ENCODE results near the gene METTL16. TPM values are rescaled to one million over a fixed set of nuclear protein-coding genes. Genes with fewer than 3 reads are reported as not detected.

METTL16 gene
- total RNA-seq, 2 donors from 2014 or later: 16.3 to 23.1 TPM

DNA sequence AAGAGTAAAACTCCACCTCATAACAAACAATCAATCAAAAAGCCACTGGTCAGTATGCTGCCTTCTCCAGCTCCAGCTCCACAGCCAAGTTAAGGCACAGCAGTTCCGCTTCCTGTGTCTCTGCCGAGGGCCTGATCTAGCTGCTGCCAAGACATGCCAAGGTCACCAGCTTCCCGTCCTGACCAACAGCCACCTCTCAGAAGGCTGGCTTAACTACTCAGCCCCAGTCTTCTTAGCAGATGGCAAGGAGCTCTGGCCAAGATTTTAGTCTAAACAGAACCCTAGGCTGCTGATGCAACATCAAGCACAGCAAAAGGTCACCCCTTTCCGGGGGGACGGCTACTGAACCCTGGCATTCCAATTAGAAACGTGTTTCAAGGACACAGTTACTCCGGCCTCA is 93.1 kb downstream of the METTL16 start:
- DNase-seq: no peak
- Histone ChIP-seq H3K9me3 (no peaks in the 10 kb centered on the region), H3K9ac (ENCODE audit: low read depth in 2 of 2, low read length in 2 of 2) (no peak overlapping the region), H3K27me3 (no peaks in the 10 kb centered on the region), H3K27ac (peak overlapping the region; percentile 15), H3K4me1 (no peaks in the 10 kb centered on the region), H3K36me3 (no peaks in the 10 kb centered on the region), H3K4me3 (no peak overlapping the region)
- intact Hi-C loops (cut with DNase I): no loop called here
- TF ChIP-seq, protein P1, sequence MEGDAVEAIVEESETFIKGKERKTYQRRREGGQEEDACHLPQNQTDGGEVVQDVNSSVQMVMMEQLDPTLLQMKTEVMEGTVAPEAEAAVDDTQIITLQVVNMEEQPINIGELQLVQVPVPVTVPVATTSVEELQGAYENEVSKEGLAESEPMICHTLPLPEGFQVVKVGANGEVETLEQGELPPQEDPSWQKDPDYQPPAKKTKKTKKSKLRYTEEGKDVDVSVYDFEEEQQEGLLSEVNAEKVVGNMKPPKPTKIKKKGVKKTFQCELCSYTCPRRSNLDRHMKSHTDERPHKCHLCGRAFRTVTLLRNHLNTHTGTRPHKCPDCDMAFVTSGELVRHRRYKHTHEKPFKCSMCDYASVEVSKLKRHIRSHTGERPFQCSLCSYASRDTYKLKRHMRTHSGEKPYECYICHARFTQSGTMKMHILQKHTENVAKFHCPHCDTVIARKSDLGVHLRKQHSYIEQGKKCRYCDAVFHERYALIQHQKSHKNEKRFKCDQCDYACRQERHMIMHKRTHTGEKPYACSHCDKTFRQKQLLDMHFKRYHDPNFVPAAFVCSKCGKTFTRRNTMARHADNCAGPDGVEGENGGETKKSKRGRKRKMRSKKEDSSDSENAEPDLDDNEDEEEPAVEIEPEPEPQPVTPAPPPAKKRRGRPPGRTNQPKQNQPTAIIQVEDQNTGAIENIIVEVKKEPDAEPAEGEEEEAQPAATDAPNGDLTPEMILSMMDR (IDR thresholded peaks at IDR 0.05): no peak

DNA sequence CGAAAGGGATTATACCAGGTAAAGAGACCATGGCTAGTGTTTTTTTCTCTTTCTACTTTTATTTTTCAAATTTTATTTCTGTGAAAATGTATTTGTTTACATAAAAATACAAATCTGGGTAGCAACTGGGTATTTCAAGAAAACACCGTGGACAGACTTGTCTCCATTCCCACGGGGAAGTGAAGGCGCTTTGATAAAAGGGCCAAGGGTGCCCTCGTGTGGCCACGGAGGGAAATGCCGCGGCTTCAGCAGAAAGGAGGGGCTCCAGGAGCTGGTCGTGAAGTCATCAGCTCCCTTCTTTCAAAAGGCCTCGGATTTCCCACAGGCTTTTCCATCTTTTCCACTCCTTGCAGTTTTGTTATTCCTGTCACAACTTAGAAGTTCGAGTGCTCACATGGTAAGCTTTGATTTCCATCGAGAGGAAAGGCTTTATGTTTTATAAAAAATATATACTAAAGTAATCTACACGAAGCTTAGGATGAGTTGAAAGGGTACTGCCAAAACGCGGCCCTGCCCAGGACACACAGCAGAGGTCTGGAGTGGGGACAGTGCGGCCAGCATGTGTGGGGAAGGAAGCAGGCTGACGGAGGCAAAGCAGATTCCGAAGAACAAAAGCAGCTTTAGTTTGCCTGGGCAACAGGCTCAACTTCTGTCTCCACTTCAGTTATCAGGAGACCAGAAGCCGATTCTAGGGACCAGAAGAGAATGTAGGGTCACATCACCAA is 95.5 kb downstream of the METTL16 start:
- H3K9me3 ChIP-seq: no peaks in the 10 kb centered on the region
- H3K27ac ChIP-seq: no peak overlapping the region
- no peaks in the 10 kb centered on the region for H3K4me1 ChIP-seq
- H3K4me3 ChIP-seq: no peak overlapping the region
- no peaks in the 10 kb centered on the region for H3K27me3 ChIP-seq
- no peaks in the 10 kb centered on the region for H3K36me3 ChIP-seq
- DNase-seq: peak; percentile 94
- intact Hi-C loops (cut with DNase I): no loop called here
- no peak overlapping the region for H3K9ac ChIP-seq (ENCODE audit: low read depth in 2 of 2, low read length in 2 of 2)
- TF ChIP-seq, protein P1 (IDR thresholded peaks at IDR 0.05): peak; percentile 98

DNA sequence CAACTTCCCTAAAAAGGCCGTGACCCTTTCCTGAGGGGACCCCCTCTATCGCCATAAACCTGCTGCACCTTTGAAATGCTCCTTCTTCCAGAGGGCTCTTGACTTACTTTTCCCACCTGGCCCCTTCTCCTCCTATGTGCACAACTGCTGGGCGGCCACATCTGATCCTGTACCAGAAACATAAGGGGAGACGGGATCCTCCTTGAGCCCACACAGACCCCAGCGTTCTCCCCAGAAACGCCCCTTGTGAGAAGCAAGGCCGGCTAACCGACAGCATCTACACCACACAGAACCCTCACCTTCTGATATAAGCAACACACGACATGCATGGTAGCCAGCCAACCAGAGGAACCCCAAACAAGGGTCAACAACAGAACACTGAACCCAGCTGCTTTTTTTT is 96.6 kb downstream of the METTL16 start:
- H3K4me1 ChIP-seq: no peaks in the 10 kb centered on the region
- DNase-seq: no peak
- TF ChIP-seq, protein P1 (IDR thresholded peaks at IDR 0.05): no peak
- no peak overlapping the region for H3K4me3 ChIP-seq
- intact Hi-C loops (cut with DNase I): loop anchor here (2.0 kb wide), 1 partner anchor 32 kb away; no protein-coding TSS in a partner anchor
- no peaks in the 10 kb centered on the region for H3K36me3 ChIP-seq
- no peaks in the 10 kb centered on the region for H3K9me3 ChIP-seq
- H3K27ac ChIP-seq: no peak overlapping the region
- no peak overlapping the region for H3K9ac ChIP-seq (ENCODE audit: low read depth in 2 of 2, low read length in 2 of 2)
- no peaks in the 10 kb centered on the region for H3K27me3 ChIP-seq

DNA sequence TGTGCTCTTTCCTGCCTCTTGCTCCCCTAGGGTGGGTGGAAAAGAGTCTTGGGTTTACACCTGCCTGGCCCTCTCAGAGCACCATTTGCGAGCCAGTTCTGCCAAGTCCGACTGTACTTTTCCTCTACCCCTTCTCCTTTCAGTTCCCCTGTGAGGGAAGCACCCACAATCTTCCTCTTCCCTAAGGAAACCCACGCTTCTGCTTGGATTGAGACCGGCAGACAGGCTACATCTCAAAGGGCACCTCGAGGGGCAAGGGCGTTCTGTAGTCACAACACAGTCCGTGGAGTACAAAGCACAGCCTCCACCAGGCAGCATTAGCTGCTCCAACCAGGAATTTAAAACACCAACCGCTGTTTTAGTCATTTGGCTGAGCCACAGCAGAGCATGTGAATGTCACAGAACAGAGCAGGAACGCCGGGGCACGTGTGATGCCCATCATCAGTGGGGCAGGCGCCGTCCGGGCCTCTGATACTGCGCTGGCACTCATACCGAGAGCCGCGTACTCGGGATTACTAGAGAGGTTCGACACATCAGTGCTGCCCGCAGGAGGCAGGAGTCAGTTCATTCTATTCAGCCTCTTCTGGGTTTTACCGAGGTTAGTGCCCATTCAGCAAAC is 97.1 kb downstream of the METTL16 start:
- Histone ChIP-seq H3K27ac (no peak overlapping the region), H3K36me3 (no peaks in the 10 kb centered on the region), H3K9me3 (no peaks in the 10 kb centered on the region), H3K9ac (ENCODE audit: low read depth in 2 of 2, low read length in 2 of 2) (no peak overlapping the region), H3K27me3 (no peaks in the 10 kb centered on the region), H3K4me1 (no peaks in the 10 kb centered on the region), H3K4me3 (no peak overlapping the region)
- TF ChIP-seq, protein P1 (IDR thresholded peaks at IDR 0.05): no peak
- DNase-seq: no peak
- intact Hi-C loops (cut with DNase I): loop anchor here (2.0 kb wide), 1 partner anchor 32 kb away; no protein-coding TSS in a partner anchor

GRCh38 chr17:2412561-2413021 is 99.1 kb downstream of the METTL16 start:
- DNase-seq: no peak
- intact Hi-C loops (cut with DNase I): no loop called here
- Histone ChIP-seq H3K9ac (ENCODE audit: low read depth in 2 of 2, low read length in 2 of 2) (peak overlapping the region in 1 of 2 donors; percentile 34), H3K4me1 (no peaks in the 10 kb centered on the region), H3K9me3 (no peaks in the 10 kb centered on the region), H3K4me3 (no peak overlapping the region), H3K36me3 (no peaks in the 10 kb centered on the region), H3K27me3 (no peaks in the 10 kb centered on the region), H3K27ac (peak overlapping the region; percentile 28)
- TF ChIP-seq, protein P1 (IDR thresholded peaks at IDR 0.05): no peak
